GM19468 (cell line): ENCODE measurements around the gene ANKRD63.

Experiments
- ATAC-seq: cut with Tn5 transposase; IDR thresholded peaks from one replicate; pipeline ENCODE4 v1.9.1; 2021; ENCODE audit warnings: mild to moderate bottlenecking, moderate library complexity, moderate number of reproducible peaks; ENCODE audit not compliant: unreplicated experiment; ENCODE audit errors: extremely low read depth

The ANKRD63 gene

GRCh38 chr15:40264321-40265153 lies 18.3 kb downstream of the ANKRD63 start:
- no peak for ATAC-seq

- ATAC-seq: no peak
Measured at GRCh38 chr15:40263024-40263754, 19.7 kb downstream of the ANKRD63 start.

GRCh38 chr15:40259021-40259420 lies 23.8 kb downstream of the ANKRD63 start:
- ATAC-seq: no peak

GRCh38 chr15:40258544-40258943 lies 24.3 kb downstream of the ANKRD63 start:
- no peak for ATAC-seq

GRCh38 chr15:40257656-40258450 lies 25.0 kb downstream of the ANKRD63 start:
- ATAC-seq: no peak

- ATAC-seq: no peak
Measured at GRCh38 chr15:40256638-40257235, 26.1 kb downstream of the ANKRD63 start.

GRCh38 chr15:40255033-40255432 lies 27.8 kb downstream of the ANKRD63 start:
- no peak for ATAC-seq

GRCh38 chr15:40254452-40254851 lies 28.4 kb downstream of the ANKRD63 start:
- no peak for ATAC-seq

- no peak for ATAC-seq
Measured at GRCh38 chr15:40253167-40253790, 29.6 kb downstream of the ANKRD63 start.

- ATAC-seq: no peak
Measured at GRCh38 chr15:40252438-40253166, 30.3 kb downstream of the ANKRD63 start.

GRCh38 chr15:40252141-40252437 lies 30.8 kb downstream of the ANKRD63 start:
- ATAC-seq: no peak

- no peak for ATAC-seq
Measured at GRCh38 chr15:40251486-40252140, 31.3 kb downstream of the ANKRD63 start.

GRCh38 chr15:40250771-40251483 lies 31.9 kb downstream of the ANKRD63 start:
- no peak for ATAC-seq

GRCh38 chr15:40250304-40250656 lies 32.6 kb downstream of the ANKRD63 start:
- no peak for ATAC-seq

- ATAC-seq: no peak
Measured at GRCh38 chr15:40249477-40250303, 33.2 kb downstream of the ANKRD63 start.

- no peak for ATAC-seq
Measured at GRCh38 chr15:40248006-40248783, 34.7 kb downstream of the ANKRD63 start.
